Caco-2 (cell line): Measurements from ENCODE around the gene MLXIP. TPM values are rescaled to one million over a fixed set of nuclear protein-coding genes. Genes with fewer than 3 reads are reported as not detected.

Experiments used
- BruUV-seq: library from RNA; stranded (reverse); fragments of 400-500 nt; replicated peaks from 2 replicates; lab custom pipeline; 2021; lab: Mats Ljungman, UMichigan
- CTCF ChIA-PET: fragments of 300-600 bp; sonication (Branson Sonifier 250); formaldehyde crosslinking; loops from one replicate; lab custom pipeline; 2022; ENCODE audit warnings: antibody characterized with exemption; lab: Charles Lee
- POLR2A ChIA-PET: fragments of 300-600 bp; sonication (Branson Sonifier 250); formaldehyde crosslinking; loops from one replicate; lab custom pipeline; 2022; ENCODE audit warnings: antibody characterized with exemption; lab: Charles Lee
- DNase-seq, 2 experiments: peaks; one replicate each; pipeline versions ENCODE4 v3.0.0 to v3.0.0-alpha.2; 2020 to 2022
- H3K27me3 ChIP-seq: replicated peaks from 2 replicates; pipeline ENCODE4 v1.6.0; 2011; ENCODE audit warnings: low read length; ENCODE audit not compliant: control insufficient read depth, insufficient read depth
- H3K36me3 ChIP-seq: 2 replicates; pipeline ENCODE4 v1.5.1; 2011; ENCODE audit warnings: low read length; ENCODE audit not compliant: control insufficient read depth, insufficient read depth
- H3K4me1 ChIP-seq: fragments of 250-450 bp; sonication (Bioruptor Pico); 2 replicates; pipeline ENCODE4 v1.5.1; 2020; ENCODE audit warnings: mild to moderate bottlenecking
- H3K4me3 ChIP-seq: 2 replicates; pipeline ENCODE4 v1.5.1; 2011; ENCODE audit warnings: low read depth, mild to moderate bottlenecking, control low read depth, low read length
- H3K9me3 ChIP-seq: fragments of 250-450 bp; sonication (Bioruptor Pico); 2 replicates; pipeline ENCODE4 v1.5.1; 2020; ENCODE audit warnings: mild to moderate bottlenecking, moderate library complexity
- H3K27ac Mint-ChIP-seq: one replicate; pipeline ENCODE4 v1.8.0; 2022; ENCODE audit warnings: mixed read lengths; ENCODE audit not compliant: unreplicated experiment
- H3K27me3 Mint-ChIP-seq: one replicate; pipeline ENCODE4 v1.8.0; 2022; ENCODE audit warnings: mixed read lengths; ENCODE audit not compliant: insufficient read depth, unreplicated experiment
- H3K36me3 Mint-ChIP-seq: one replicate; pipeline ENCODE4 v1.8.0; 2022; ENCODE audit warnings: mild to moderate bottlenecking, mixed read lengths; ENCODE audit not compliant: insufficient read depth, unreplicated experiment
- H3K4me1 Mint-ChIP-seq: one replicate; pipeline ENCODE4 v1.8.0; 2022; ENCODE audit warnings: low read depth, mixed read lengths; ENCODE audit not compliant: unreplicated experiment
- H3K4me3 Mint-ChIP-seq: one replicate; pipeline ENCODE4 v1.8.0; 2022; ENCODE audit warnings: mild to moderate bottlenecking, moderate library complexity, mixed read lengths; ENCODE audit not compliant: unreplicated experiment
- H3K9me3 Mint-ChIP-seq: one replicate; pipeline ENCODE4 v1.8.0; 2022; ENCODE audit warnings: mixed read lengths; ENCODE audit not compliant: unreplicated experiment
- CTCF ChIP-seq, 2 experiments: fragments of 200-600 bp in 1 of 2; IDR thresholded peaks; 1 replicate in 1 of 2; 2 replicates in 1 of 2; pipeline versions ENCODE4 v1.5.1 to v1.8.0; 2011 to 2022; ENCODE audit warnings: antibody characterized with exemption in 1 of 2, control low read depth in 1 of 2, inconsistent platforms in 1 of 2, low read depth in 1 of 2, low read length in 1 of 2, mild to moderate bottlenecking in 1 of 2, moderate library complexity in 1 of 2; ENCODE audit not compliant: insufficient read depth in 1 of 2, severe bottlenecking in 1 of 2, unreplicated experiment in 1 of 2
- intact Hi-C: fragments of 100-400 bp; cut with micrococcal nuclease; formaldehyde crosslinking; loops from one replicate; pipeline ENCODE4 v1.10.0; 2022; ENCODE audit not compliant: unreplicated experiment
- total RNA-seq: library from RNA; stranded (reverse); gene quantifications from 2 replicates; pipeline ENCODE4 v1.2.3, GENCODE V29; 2022

Gene MLXIP
- total RNA-seq, 1 experiment from 2014 or later: 54.5 TPM

GRCh38 chr12:122062832-122063693 lies 15.5 kb upstream of the MLXIP start:
- Histone ChIP-seq H3K9me3 (no peaks in the 10 kb centered on the region), H3K36me3 (no peaks in the 10 kb centered on the region), H3K4me1 (peaks cover 27% of the 10 kb centered on the region), H3K4me3 (0 out of 2 replicates have a peak overlapping the region, but pooled peaks have one; percentile 2), H3K27me3 (no peaks in the 10 kb centered on the region)
- peak; percentile 70 to 84 for DNase-seq
- Mint-ChIP-seq H3K36me3 (peaks cover 38% of the 10 kb centered on the region), H3K27me3 (no peaks in the 10 kb centered on the region), H3K4me3 (peak overlapping the region; percentile 85), H3K9me3 (no peaks in the 10 kb centered on the region), H3K27ac (peak overlapping the region; percentile 83), H3K4me1 (peaks cover 19% of the 10 kb centered on the region)
- POLR2A ChIA-PET: interaction anchor here (0.5 to 1.4 kb wide), 5 partner anchors 13 to 266 kb away, joined by 3 to 6 read pairs (median 4); partner anchors contain the start of gene MLXIP
- intact Hi-C loops: no loop called here
- TF ChIP-seq CTCF (IDR thresholded peaks at IDR 0.05; ENCODE audit: insufficient read depth in 1 of 2, low read depth in 1 of 2, low read length in 1 of 2, severe bottlenecking in 1 of 2, unreplicated experiment in 1 of 2): no peak
- CTCF ChIA-PET: interaction anchor here (0.8 to 1.7 kb wide), 9 partner anchors 9 to 140 kb away, joined by 3 to 9 read pairs (median 6); partner anchors contain the start of genes B3GNT4 and MLXIP
- BruUV-seq: no TSS peak

GRCh38 chr12:122063694-122064024 lies 14.9 kb upstream of the MLXIP start:
- Mint-ChIP-seq H3K9me3 (no peaks in the 10 kb centered on the region), H3K27me3 (no peaks in the 10 kb centered on the region), H3K4me1 (peaks cover 19% of the 10 kb centered on the region), H3K27ac (peak overlapping the region; percentile 83), H3K36me3 (peaks cover 33% of the 10 kb centered on the region), H3K4me3 (peak overlapping the region; percentile 85)
- no peak overlapping the region for H3K4me3 ChIP-seq
- peaks cover 27% of the 10 kb centered on the region for H3K4me1 ChIP-seq
- no peak for DNase-seq
- no peaks in the 10 kb centered on the region for H3K27me3 ChIP-seq
- POLR2A ChIA-PET: interaction anchor here (0.8 to 1.4 kb wide), 4 partner anchors 12 to 16 kb away, joined by 3 to 6 read pairs (median 4); partner anchors contain the start of gene MLXIP
- no peaks in the 10 kb centered on the region for H3K9me3 ChIP-seq
- TF ChIP-seq CTCF (IDR thresholded peaks at IDR 0.05; ENCODE audit: insufficient read depth in 1 of 2, low read depth in 1 of 2, low read length in 1 of 2, severe bottlenecking in 1 of 2, unreplicated experiment in 1 of 2): no peak
- intact Hi-C loops: loop anchor here (1.0 to 2.0 kb wide), 4 partner anchors 8 to 59 kb away; partner anchors contain the start of gene MLXIP
- CTCF ChIA-PET: interaction anchor here (0.8 to 1.7 kb wide), 9 partner anchors 9 to 140 kb away, joined by 3 to 9 read pairs (median 6); partner anchors contain the start of genes B3GNT4 and MLXIP
- no TSS peak for BruUV-seq
- no peaks in the 10 kb centered on the region for H3K36me3 ChIP-seq

GRCh38 chr12:122064025-122064777 lies 14.4 kb upstream of the MLXIP start:
- TF ChIP-seq CTCF (IDR thresholded peaks at IDR 0.05; ENCODE audit: insufficient read depth in 1 of 2, low read depth in 1 of 2, low read length in 1 of 2, severe bottlenecking in 1 of 2, unreplicated experiment in 1 of 2): peak; percentile 29 to 75
- peaks cover 31% of the 10 kb centered on the region for H3K36me3 Mint-ChIP-seq
- TSS peak; percentile 98 for BruUV-seq
- Histone ChIP-seq H3K4me1 (peaks cover 27% of the 10 kb centered on the region), H3K27me3 (no peaks in the 10 kb centered on the region), H3K4me3 (peak overlapping the region; percentile 42), H3K36me3 (no peaks in the 10 kb centered on the region), H3K9me3 (no peaks in the 10 kb centered on the region)
- intact Hi-C loops: loop anchor here (1.0 to 2.0 kb wide), 4 partner anchors 9 to 59 kb away; partner anchors contain the start of gene MLXIP
- peak; percentile 97 to 99 for DNase-seq
- no peaks in the 10 kb centered on the region for H3K27me3 Mint-ChIP-seq
- H3K9me3 Mint-ChIP-seq: no peaks in the 10 kb centered on the region
- ChIA-PET CTCF (interaction anchor here (1.5 kb wide), 1 partner anchor 58 kb away, joined by 6 read pairs; no protein-coding TSS in a partner anchor), POLR2A (interaction anchor here (0.5 to 1.9 kb wide), 3 partner anchors 14 to 512 kb away, joined by 3 to 11 read pairs (median 3); partner anchors contain the start of gene MLXIP)
- peaks cover 19% of the 10 kb centered on the region for H3K4me1 Mint-ChIP-seq
- H3K4me3 Mint-ChIP-seq: peak overlapping the region; percentile 85
- peak overlapping the region; percentile 83 for H3K27ac Mint-ChIP-seq
